PFSK-1 (cell line): ENCODE data around the gene C4B.

Experiments
- REST ChIP-seq, 2 experiments: IDR thresholded peaks; 2 replicates each; pipeline versions ENCODE4 v1.6.1 to v1.8.0; 2011 to 2012; ENCODE audit warnings: low read depth in 2 of 2, low read length in 2 of 2, control low read depth in 1 of 2, inconsistent platforms in 1 of 2, mild to moderate bottlenecking in 1 of 2, moderate library complexity in 1 of 2; ENCODE audit not compliant: insufficient read depth in 1 of 2
- TAF1 ChIP-seq: IDR thresholded peaks from 2 replicates; pipeline ENCODE4 v1.6.1; 2012; ENCODE audit warnings: low read length, control low read depth, borderline replicate concordance; ENCODE audit not compliant: insufficient read depth

DNA sequence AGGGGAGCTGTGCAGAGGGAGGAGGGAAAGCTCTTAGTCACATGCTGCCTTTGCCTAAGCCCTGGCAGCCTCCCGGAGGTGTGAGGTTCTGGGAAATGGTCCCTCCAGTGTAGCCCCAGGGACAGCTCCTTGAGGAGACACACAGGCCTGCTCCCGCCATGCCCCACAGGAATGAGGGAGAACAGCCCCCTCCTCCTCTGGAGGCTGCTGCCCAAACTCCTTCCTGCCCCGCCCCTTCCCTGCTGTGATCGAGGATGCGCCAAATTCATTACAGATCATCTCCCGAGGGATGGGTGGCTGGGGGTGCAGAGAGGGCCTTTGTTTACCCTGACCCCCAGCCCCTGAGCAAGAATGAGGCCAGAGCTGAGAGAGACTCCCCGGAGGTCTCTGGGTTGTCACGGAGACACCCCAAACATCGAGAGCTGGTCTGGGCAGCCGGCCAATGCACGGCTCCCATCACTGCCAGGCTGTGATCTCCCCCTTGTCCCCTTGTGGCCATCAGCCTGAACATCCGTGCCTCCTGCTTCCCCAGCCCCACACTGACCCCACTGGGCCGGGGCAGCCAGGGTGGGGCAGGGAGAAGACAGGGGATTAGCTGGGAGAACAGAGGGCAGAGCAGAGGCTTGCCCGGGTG is 32.0 kb downstream of the C4B start:
- TF ChIP-seq REST (IDR thresholded peaks at IDR 0.05; ENCODE audit: insufficient read depth in 1 of 2, low read depth in 2 of 2, low read length in 2 of 2) (no peak), TAF1 (no peak)
